IMR-90 (cell line): Measurements from ENCODE around the gene PADI2.

Experiments
- CTCF ChIP-seq: conservative IDR thresholded peaks from 2 replicates; pipeline ENCODE4 v1.5.1; 2012; ENCODE audit warnings: mild to moderate bottlenecking, low read depth, low read length, improper control_type of control experiment
- POLR2A ChIP-seq: IDR thresholded peaks from 2 replicates; pipeline ENCODE4 v1.6.1; 2012; ENCODE audit warnings: mild to moderate bottlenecking, low read depth, low read length
- RCOR1 ChIP-seq: IDR thresholded peaks from 2 replicates; pipeline ENCODE4 v1.6.1; 2012; ENCODE audit warnings: mild to moderate bottlenecking, low read length, improper control_type of control experiment; ENCODE audit not compliant: insufficient replicate concordance
- RFX5 ChIP-seq: IDR thresholded peaks from 2 replicates; pipeline ENCODE4 v1.8.0; 2012; ENCODE audit warnings: low read depth, mild to moderate bottlenecking, low read length, moderate library complexity

DNA sequence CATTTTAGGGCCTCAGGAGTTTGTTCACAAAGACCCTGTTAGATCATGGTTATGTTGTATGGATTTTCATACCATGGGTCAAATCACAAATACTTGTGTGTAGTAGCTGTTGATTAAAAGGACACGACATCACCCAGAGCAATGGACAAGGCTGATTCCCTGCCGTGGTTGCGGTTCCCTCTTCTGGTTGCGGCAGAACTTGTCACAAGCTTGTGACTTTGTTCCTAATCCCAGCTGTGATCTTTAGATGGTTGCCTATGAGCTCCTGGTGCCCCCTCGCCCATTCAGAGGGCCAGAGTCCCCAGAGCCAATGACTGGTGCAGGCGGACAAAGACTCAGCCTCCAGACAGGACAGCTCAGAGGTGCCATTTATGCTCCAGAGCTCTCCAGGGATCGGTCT is 53.6 kb downstream of the PADI2 start:
- no peak for TF ChIP-seq CTCF
- TF ChIP-seq POLR2A = no peak
- no peak for TF ChIP-seq RCOR1
- TF ChIP-seq RFX5 = no peak
